ENCODE measurements around the gene GAP43.

GAP43 gene

GRCh38 chr3:115627180-115628074 is 4.1 kb downstream of the GAP43 start:
- DNase-seq (ENCODE audit: low read depth, low spot score) = no peak

DNA sequence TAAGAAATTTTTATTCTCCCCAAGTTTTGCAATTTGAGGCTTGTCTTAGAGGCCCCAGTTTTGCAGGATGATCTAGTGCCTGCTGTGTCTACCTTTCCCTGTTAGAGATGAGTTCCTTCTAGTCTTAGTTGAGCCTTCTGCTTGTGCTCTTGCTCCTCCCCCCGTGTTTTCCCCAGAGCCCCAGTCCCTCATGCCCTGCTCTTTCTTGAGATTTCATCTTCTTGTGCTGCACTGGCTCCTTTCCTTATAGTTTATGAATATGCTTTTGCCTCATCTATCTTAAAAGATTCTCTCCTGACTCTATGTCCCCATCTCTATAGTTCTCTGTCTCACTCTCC is 4.7 kb downstream of the GAP43 start:
- no peak for DNase-seq (ENCODE audit: low read depth, low spot score)

GRCh38 chr3:115630850-115631249 is 7.5 kb downstream of the GAP43 start:
- DNase-seq (ENCODE audit: low read depth, low spot score) = no peak

DNA sequence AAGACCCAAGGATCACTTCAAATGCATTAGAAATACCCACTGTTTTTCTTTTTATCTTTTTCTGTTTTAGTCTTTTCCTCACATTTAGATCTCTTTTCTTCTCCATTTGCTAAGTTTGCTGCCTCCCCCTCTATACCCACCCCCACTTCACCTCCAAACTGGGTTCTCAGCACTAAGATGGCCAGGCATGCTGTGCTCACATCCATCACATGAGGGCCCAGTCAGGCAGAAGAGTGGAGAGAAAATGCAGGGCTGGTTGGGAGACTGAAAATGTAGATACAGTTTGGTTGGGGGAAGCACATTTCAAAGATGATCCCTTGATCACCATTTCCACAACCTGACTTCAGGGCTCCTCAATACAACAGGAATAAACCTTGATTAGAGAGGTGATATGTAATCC is 8.7 kb downstream of the GAP43 start:
- DNase-seq (ENCODE audit: low read depth, low spot score) = no peak

DNA sequence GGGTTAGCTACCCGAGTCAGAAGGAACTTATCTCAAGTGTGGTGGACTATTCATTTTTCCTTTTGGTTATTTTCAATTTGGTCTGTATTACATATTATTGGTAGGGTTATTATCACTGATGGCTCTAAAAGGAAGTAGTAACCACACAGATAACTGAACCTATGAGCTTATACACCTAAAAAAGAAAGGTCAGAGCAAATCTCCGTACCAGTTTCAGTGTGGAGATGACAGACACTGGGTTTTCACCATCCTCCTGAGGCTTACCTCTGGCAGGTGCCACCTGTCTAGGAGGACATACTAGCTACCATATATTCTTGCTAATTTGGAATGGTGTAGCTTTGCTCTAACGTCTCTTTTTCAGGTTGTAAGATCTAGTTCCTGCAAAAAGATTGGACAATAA is 10.2 kb downstream of the GAP43 start:
- no peak for DNase-seq (ENCODE audit: low read depth, low spot score)

DNA sequence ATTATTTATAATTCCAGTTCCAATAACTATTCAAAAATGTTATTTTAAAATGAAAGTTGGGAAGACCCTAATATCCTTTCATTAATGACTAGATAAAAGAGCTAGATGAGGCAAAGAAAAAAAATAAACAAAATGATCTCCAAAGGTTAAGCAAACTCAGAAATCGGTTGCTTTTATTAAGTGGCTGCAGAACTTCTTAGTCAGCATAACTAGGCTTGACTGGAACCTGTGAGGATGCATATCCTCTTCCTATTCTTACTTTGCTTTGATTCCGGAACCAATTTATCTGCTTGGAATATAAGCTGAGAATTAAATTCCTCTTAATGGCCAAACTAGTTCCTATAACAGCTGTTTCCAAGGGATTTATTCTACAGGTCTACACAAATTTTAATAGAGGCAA is 10.7 kb downstream of the GAP43 start:
- DNase-seq (ENCODE audit: low read depth, low spot score) = no peak

DNA sequence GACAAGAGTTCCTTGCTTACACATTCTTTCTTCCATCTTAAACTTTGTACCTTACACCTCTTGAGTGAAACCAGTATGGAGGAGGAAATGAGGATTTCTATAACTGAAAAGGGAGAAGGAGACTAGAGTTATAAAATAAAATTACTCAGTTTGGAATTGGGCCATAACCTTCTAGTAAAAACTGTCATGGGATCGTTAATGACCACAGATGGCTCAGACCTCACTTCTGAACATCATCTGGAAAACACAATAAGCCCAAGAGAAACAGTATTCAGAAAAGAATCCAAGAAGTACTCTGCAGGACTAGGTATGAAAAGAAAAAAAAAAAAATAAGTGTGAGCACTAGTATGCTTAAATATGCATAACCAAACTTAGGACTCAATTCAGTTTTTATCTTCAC is 12.1 kb downstream of the GAP43 start:
- no peak for DNase-seq (ENCODE audit: low read depth, low spot score)

- DNase-seq (ENCODE audit: low read depth, low spot score) = no peak
Observed at GRCh38 chr3:115638241-115638640, 14.9 kb downstream of the GAP43 start.

DNA sequence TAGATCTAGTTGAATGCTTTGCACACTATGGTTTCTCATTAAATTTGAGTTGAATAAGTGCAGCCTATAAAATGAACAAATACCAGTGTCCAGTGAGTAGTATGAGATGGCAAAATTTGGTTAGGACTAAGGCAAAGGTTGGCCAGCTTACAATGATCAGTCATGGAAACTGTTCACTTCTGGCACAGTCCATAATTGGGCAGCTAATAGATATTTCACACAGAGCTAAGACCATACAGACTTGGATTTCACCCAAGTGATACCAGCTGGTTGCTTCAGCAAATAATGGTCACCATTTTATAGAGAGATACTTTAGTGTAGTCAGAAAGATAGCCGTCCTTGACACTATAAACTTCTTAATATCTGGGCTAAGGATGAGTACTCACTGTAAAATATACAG is 15.7 kb downstream of the GAP43 start:
- no peak for DNase-seq (ENCODE audit: low read depth, low spot score)

GRCh38 chr3:115644391-115644790 is 21.1 kb downstream of the GAP43 start:
- DNase-seq (ENCODE audit: low read depth, low spot score) = no peak

- no peak for DNase-seq (ENCODE audit: low read depth, low spot score)
Observed at GRCh38 chr3:115646027-115646690, 22.8 kb downstream of the GAP43 start.

DNA sequence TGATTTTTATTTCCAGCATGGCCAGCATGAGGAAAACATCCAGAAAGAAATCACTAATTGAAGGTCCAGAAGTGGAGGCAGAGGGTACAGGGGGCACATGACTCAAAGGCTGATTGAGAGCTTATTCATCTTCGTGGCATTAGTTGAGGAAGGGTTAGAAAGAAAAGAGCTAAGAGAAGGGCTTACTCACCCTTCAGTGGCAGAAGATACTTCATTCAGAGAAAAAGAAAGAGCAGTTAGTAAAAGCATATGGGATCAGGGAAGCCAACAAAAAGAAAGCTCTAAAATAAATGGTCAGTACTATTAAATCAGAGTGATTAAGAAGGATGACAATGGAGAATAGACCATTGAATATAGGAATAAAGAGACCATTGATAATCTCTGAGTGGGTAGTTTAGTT is 25.2 kb downstream of the GAP43 start:
- DNase-seq (ENCODE audit: low read depth, low spot score) = no peak

DNA sequence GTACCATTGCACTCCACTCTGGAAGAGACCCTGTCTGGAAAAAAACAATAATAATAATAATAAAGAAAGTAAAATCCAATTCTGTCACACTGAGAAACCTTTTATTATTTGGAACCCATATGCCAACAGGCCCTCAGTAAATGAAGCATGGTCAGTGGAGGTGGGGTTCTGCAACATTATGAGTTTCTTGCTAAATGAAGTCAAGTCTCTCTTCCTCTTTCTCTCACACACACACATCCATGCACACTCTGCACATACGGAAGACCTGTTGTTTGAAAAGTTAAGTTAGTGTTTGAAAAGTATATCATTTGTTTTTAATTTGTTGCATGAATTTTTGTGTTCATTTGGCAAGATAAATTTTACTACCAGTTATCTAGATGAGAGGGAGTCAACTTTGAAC is 27.8 kb downstream of the GAP43 start:
- no peak for DNase-seq (ENCODE audit: low read depth, low spot score)

GRCh38 chr3:115651599-115651998 is 28.3 kb downstream of the GAP43 start:
- DNase-seq (ENCODE audit: low read depth, low spot score) = no peak

DNA sequence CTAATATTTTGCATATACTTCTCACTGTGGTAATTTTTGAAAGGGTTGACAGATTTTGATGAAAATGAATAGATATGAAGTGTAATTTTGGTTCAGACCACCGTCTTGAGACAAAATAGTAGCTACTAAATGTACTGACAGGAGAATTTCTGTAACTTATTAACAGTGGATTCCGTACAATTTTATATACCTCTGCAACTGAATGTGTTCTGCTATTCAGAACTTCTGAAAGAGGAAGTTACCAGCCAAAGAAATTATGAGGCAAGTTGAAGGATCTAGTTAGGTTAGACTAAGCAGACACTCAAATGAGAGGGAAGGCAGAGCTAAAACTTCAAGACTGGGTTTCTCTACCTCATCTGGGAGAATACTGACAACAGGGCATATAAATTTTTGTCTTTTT is 29.4 kb downstream of the GAP43 start:
- DNase-seq (ENCODE audit: low read depth, low spot score) = no peak

DNA sequence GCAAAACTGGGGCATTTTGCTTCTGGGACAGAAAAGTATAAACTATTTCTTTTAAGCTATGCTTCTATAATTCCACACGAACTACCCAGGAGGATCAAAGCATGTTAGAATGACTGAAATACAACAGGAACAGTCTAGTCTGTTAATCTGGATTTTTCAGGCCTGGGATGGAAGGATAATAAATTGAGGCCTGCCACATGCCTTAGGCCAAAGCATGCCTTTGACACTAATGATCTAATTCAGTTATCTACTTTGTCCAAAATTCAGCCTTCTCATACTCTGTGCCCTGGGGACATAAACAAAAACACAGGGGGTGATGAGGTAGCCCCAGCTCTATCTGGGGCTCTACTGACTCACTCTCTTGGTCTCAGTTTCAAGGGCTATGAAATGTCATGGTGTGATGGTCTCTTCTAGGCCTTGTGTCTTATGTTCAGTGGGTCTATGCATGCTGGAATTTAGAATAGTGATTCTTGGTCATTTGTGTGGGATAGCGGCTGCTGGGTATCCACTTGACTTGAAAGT is 32.5 kb downstream of the GAP43 start:
- no peak for DNase-seq (ENCODE audit: low read depth, low spot score)

DNA sequence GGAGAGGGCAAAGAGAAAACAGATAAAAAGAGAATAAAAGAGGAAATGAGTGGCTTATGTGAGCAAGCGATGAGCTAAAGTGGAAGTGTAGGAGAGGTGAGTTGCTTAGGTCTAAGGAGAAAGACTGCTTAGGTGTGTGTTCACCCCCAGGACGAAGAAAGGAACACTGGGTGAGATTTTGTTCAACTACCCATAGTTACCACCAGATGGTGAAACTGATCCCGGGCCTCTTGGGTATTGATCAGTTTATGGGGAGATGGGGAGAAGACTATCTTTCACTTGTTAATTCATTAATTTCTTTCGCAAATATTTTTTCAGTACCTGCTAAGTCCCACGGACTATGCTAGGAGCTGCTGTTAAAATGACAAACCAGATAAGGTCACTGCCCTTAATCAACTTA is 33.9 kb downstream of the GAP43 start:
- DNase-seq (ENCODE audit: low read depth, low spot score) = no peak

DNA sequence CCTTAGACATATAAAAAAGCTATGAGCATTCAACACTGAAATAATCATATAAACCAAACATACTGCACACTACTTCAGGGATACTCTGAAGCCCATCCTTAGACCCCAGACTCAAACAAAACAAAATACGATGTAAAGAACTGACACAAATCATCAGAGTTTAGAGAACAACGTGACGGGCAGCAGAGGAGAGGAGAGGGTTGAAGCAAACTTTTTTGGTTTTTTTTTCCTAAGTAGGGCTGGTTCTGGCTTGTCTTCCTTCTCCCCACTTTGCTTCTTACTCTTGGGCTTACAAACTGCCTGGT is 34.7 kb downstream of the GAP43 start:
- DNase-seq (ENCODE audit: low read depth, low spot score) = no peak

GRCh38 chr3:115658337-115659181 is 35.2 kb downstream of the GAP43 start:
- DNase-seq (ENCODE audit: low read depth, low spot score) = peak; percentile 24

- no peak for DNase-seq (ENCODE audit: low read depth, low spot score)
Observed at GRCh38 chr3:115659253-115660220, 36.2 kb downstream of the GAP43 start.

GRCh38 chr3:115660646-115661337 is 37.5 kb downstream of the GAP43 start:
- DNase-seq (ENCODE audit: low read depth, low spot score) = no peak
